Calu3 (cell line): Measurements from ENCODE around the gene CTNND2. TPM values are rescaled to one million over a fixed set of nuclear protein-coding genes. Genes with fewer than 3 reads are reported as not detected.

Experiments used
- BruUV-seq: library from RNA; stranded (reverse); fragments of 400-500 nt; replicated peaks from 2 replicates; lab custom pipeline; 2021; lab: Mats Ljungman, UMichigan
- CTCF ChIA-PET: fragments of 300-600 bp; sonication (Branson Sonifier 250); formaldehyde crosslinking; loops from one replicate; lab custom pipeline; 2022; ENCODE audit warnings: antibody characterized with exemption; lab: Charles Lee
- DNase-seq: peaks from one replicate; pipeline ENCODE4 v3.0.0; 2022
- H3K27ac Mint-ChIP-seq: one replicate; pipeline ENCODE4 v1.8.0; 2022; ENCODE audit warnings: mixed read lengths; ENCODE audit not compliant: unreplicated experiment
- H3K27me3 Mint-ChIP-seq: one replicate; pipeline ENCODE4 v1.8.0; 2022; ENCODE audit warnings: mixed read lengths; ENCODE audit not compliant: unreplicated experiment
- H3K36me3 Mint-ChIP-seq: one replicate; pipeline ENCODE4 v1.8.0; 2022; ENCODE audit warnings: mild to moderate bottlenecking, moderate library complexity, mixed read lengths; ENCODE audit not compliant: insufficient read depth, unreplicated experiment
- H3K4me1 Mint-ChIP-seq: one replicate; pipeline ENCODE4 v1.8.0; 2022; ENCODE audit warnings: mild to moderate bottlenecking, low read depth, mixed read lengths; ENCODE audit not compliant: unreplicated experiment
- H3K4me3 Mint-ChIP-seq: one replicate; pipeline ENCODE4 v1.8.0; 2022; ENCODE audit warnings: mild to moderate bottlenecking, low read depth, moderate library complexity, mixed read lengths; ENCODE audit not compliant: unreplicated experiment
- H3K9me3 Mint-ChIP-seq: one replicate; pipeline ENCODE4 v1.8.0; 2022; ENCODE audit warnings: low read depth, mixed read lengths; ENCODE audit not compliant: unreplicated experiment
- CTCF ChIP-seq: fragments of 200-600 bp; IDR thresholded peaks from one replicate; pipeline ENCODE4 v1.8.0; 2022; ENCODE audit warnings: antibody characterized with exemption; ENCODE audit not compliant: unreplicated experiment
- intact Hi-C: fragments of 100-400 bp; cut with micrococcal nuclease; formaldehyde crosslinking; loops from one replicate; pipeline ENCODE4 v1.10.0; 2022; ENCODE audit not compliant: unreplicated experiment
- total RNA-seq: library from RNA; stranded (reverse); gene quantifications from 2 replicates; pipeline ENCODE4 v1.2.3, GENCODE V29; 2022

The CTNND2 gene
- total RNA-seq, 1 experiment from 2014 or later = 19.6 TPM

DNA sequence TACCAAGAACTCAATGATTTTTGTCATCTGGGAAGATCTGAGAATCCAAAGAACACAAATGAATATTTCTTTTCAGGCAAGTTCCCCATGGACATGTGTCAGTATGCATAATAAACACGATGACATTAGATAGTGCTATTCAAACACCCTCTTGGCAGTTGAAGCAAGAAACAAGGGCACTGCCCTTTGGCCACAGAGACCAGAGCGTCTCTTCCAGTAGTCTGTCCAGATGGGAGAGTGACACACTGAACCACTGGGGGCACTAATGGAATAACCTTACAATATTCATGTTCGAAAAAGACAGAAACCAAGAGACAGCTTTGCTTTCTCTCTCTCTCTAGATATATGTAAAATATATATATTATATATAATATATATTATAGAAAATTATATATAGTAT lies 301.9 kb downstream of the CTNND2 start:
- BruUV-seq = no TSS peak
- H3K27ac Mint-ChIP-seq = no peak overlapping the region
- intact Hi-C loops = no loop called here
- no peak for TF ChIP-seq CTCF
- no peaks in the 10 kb centered on the region for H3K27me3 Mint-ChIP-seq
- no peaks in the 10 kb centered on the region for H3K36me3 Mint-ChIP-seq
- CTCF ChIA-PET = no interaction called here
- no peaks in the 10 kb centered on the region for H3K9me3 Mint-ChIP-seq
- DNase-seq = no peak
- H3K4me3 Mint-ChIP-seq = no peak overlapping the region
- peaks cover 5% of the 10 kb centered on the region for H3K4me1 Mint-ChIP-seq

DNA sequence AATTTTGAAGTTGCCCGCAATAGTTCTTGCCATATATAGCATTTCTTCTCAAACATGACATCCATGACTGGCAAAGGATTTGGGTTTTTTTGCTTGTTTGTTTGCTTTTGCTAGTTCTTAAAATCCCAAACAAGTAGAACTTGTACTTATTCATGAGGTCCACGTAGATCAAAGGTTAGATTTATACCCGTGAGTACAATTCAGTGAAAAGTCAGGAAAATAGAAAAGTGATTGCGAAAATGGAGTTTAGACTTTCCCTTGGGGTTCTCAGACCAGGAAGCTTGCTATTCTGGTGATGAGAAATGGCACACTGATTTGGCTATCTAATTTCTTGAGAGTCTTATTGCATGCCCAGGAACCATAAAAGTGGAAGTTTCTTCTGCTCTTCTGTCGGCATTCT lies 304.7 kb downstream of the CTNND2 start:
- Mint-ChIP-seq H3K27ac (no peak overlapping the region), H3K9me3 (no peaks in the 10 kb centered on the region), H3K36me3 (peaks cover 8% of the 10 kb centered on the region), H3K4me3 (no peak overlapping the region), H3K4me1 (peaks cover 29% of the 10 kb centered on the region), H3K27me3 (no peaks in the 10 kb centered on the region)
- TF ChIP-seq CTCF = no peak
- CTCF ChIA-PET = interaction anchor here (0.6 kb wide), 1 partner anchor 54 kb away, joined by 3 read pairs; no protein-coding TSS in a partner anchor
- no peak for DNase-seq
- no TSS peak for BruUV-seq
- intact Hi-C loops = loop anchor here (10.0 kb wide), 1 partner anchor 305 kb away; the partner anchor contains the start of gene CTNND2

- BruUV-seq = no TSS peak
- H3K27me3 Mint-ChIP-seq = no peaks in the 10 kb centered on the region
- peak overlapping the region; percentile 95 for H3K27ac Mint-ChIP-seq
- peaks cover 8% of the 10 kb centered on the region for H3K36me3 Mint-ChIP-seq
- DNase-seq = peak; percentile 75
- H3K9me3 Mint-ChIP-seq = peaks cover 3% of the 10 kb centered on the region
- no peak for TF ChIP-seq CTCF
- CTCF ChIA-PET = interaction anchor here (0.7 to 1.5 kb wide), 2 partner anchors 23 to 255 kb away, joined by 3 to 5 read pairs; no protein-coding TSS in a partner anchor
- intact Hi-C loops = loop anchor here (10.0 kb wide), 1 partner anchor 308 kb away; the partner anchor contains the start of gene CTNND2
- peaks cover 56% of the 10 kb centered on the region for H3K4me1 Mint-ChIP-seq
- peak overlapping the region; percentile 62 for H3K4me3 Mint-ChIP-seq
Observed at GRCh38 chr5:11596657-11597071, 307.6 kb downstream of the CTNND2 start.

GRCh38 chr5:11596185-11596584 lies 308.1 kb downstream of the CTNND2 start:
- BruUV-seq = no TSS peak
- Mint-ChIP-seq H3K4me3 (peak overlapping the region; percentile 62), H3K4me1 (peaks cover 61% of the 10 kb centered on the region), H3K9me3 (peaks cover 3% of the 10 kb centered on the region), H3K36me3 (peaks cover 8% of the 10 kb centered on the region), H3K27ac (peak overlapping the region; percentile 95), H3K27me3 (no peaks in the 10 kb centered on the region)
- TF ChIP-seq CTCF = no peak
- intact Hi-C loops = loop anchor here (10.0 kb wide), 1 partner anchor 309 kb away; the partner anchor contains the start of gene CTNND2
- DNase-seq = peak; percentile 14
- CTCF ChIA-PET = interaction anchor here (1.5 kb wide), 1 partner anchor 23 kb away, joined by 5 read pairs; no protein-coding TSS in a partner anchor
